NOMO-1 (cell line): ENCODE data around the gene CAPN14.

ENCODE experiments used
- DNase-seq, 2 experiments: peaks; one replicate each; lab custom pipeline; 2025; ENCODE audit not compliant: unreplicated experiment in 2 of 2; lab: John Stamatoyannopoulos, UW

The CAPN14 gene, protein sequence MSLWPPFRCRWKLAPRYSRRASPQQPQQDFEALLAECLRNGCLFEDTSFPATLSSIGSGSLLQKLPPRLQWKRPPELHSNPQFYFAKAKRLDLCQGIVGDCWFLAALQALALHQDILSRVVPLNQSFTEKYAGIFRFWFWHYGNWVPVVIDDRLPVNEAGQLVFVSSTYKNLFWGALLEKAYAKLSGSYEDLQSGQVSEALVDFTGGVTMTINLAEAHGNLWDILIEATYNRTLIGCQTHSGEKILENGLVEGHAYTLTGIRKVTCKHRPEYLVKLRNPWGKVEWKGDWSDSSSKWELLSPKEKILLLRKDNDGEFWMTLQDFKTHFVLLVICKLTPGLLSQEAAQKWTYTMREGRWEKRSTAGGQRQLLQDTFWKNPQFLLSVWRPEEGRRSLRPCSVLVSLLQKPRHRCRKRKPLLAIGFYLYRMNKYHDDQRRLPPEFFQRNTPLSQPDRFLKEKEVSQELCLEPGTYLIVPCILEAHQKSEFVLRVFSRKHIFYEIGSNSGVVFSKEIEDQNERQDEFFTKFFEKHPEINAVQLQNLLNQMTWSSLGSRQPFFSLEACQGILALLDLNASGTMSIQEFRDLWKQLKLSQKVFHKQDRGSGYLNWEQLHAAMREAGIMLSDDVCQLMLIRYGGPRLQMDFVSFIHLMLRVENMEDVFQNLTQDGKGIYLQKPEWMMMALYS

DNA sequence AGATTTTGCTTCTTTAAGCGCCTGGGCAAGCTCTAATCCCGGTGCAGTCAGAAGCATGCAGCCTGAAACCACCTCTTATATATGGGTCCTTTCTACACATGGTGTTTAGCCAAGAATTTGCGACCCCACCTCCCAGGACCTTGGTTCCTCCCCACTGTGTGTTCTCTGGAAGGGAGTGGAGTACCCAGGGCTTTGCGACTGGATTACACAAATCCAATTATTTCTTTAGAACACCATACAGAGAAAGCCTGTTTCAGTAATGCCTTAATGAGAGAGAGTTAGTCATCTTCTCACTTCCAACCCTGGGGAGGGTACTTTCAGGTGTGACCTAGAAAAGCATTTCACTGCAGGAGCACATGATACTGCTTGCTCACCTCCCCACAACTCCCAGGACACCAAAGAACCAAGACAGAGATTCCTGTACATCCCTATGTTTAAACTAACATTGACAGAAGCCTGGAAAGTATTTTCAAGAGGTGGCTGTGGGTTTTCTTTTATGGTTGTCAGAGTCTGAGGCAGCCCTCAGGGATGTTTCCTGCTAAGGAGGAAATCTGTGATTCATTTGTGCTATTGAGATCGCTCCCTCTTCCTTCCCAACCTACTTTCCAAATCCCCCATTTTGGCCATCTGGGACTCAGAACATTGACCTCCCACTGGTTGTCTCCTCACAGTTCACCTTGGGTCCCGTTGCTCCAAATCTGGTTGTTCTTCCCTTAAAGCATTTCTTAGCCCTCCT lies at the start of gene CAPN14:
Gene CAPN14, minus strand, starts transcription at position 51 of the 736 bp plus-strand sequence. CDS start 12,068 bp downstream, outside the sequence.
- DNase-seq, result no peak

DNA sequence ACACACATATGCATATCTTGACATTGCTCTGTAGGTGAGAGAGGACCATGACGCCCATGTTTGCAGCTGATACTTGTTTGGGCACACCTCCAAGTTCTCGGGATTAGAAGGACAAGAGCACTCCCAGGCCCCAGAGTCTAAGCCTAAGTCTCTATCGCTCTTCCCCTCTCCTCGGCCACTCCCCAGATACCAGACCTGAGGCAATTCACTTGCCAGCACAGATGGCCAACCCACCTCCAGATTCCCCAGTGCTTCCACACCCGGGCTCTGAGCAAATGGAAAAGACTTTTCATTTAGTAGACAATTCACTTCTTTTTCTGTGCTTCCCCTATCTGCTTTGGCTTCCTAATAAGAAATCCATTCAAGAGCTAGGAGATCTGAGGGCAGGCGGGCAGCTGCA lies 49.5 kb upstream of the CAPN14 start:
- no peak for DNase-seq

DNA sequence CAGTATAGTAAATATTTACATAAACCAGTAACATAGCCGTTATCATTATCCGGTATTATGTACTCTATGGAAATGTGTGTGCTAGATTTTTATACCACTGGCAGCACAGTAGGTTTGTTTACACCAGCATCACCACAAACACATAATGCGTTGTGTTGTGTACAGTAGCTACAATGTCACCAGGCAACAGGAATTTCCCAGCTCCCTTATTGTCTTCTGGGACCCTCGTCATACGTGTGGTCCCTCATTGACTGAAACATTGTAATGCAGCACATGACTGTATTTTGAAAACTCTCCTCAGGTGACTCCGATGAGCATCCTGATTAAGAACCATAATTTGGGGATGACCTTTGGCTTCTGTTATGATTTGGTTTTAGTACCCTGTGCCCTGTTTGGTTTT lies 47.9 kb upstream of the CAPN14 start:
- DNase-seq, result no peak

DNA sequence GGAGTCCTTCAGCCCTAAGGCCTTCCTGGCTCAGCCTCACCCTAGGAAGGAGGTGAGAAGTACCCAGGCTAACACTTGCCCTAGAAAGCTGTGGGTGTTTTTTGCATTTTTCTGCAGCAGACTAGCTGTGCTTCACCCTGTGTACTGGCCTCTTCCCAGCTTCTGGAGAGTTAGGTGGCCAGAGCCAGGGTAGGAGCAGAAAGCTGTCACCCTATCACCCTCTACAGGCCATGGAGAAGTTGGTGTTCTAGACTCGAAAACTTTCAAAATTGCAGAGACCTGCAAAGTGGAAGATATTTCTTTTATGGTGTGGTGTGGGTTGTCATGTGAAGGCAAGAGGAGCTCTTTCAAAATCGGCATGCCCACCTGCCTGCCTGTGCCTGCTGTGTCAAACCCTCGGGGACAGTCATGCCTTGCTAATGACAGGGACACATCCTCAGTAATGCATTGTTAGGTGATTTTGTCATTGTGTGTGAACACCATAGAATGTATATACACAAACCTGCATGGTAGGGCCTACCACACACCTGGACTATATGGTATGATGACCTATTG lies 46.4 kb upstream of the CAPN14 start:
- DNase-seq, result no peak

DNA sequence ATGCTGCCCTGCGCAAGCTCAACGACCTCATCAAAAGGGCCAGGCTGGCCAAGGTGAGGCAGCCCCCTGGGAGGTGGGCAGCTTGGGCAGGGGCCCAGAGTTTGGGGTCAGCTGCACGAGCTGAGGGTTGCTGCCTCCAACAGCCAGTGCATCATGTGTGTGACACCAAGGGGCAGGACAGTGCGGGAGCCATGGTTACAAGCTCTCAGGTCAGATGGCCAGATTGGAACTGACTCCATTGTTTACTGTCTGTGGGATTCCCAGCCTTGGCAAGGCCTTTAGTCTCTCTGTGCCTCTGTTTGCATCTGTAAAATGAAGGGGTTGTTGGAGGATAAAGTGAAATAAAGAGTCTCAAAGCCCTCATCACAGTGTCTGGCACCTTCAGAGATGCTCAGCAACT lies 43.6 kb upstream of the CAPN14 start:
- DNase-seq, result no peak

- no peak for DNase-seq
Measured at GRCh38 chr2:31259075-31259474, 41.8 kb upstream of the CAPN14 start.

GRCh38 chr2:31258351-31258750 lies 41.0 kb upstream of the CAPN14 start:
- DNase-seq, result no peak

- no peak for DNase-seq
Measured at GRCh38 chr2:31256611-31257382, 39.5 kb upstream of the CAPN14 start.

DNA sequence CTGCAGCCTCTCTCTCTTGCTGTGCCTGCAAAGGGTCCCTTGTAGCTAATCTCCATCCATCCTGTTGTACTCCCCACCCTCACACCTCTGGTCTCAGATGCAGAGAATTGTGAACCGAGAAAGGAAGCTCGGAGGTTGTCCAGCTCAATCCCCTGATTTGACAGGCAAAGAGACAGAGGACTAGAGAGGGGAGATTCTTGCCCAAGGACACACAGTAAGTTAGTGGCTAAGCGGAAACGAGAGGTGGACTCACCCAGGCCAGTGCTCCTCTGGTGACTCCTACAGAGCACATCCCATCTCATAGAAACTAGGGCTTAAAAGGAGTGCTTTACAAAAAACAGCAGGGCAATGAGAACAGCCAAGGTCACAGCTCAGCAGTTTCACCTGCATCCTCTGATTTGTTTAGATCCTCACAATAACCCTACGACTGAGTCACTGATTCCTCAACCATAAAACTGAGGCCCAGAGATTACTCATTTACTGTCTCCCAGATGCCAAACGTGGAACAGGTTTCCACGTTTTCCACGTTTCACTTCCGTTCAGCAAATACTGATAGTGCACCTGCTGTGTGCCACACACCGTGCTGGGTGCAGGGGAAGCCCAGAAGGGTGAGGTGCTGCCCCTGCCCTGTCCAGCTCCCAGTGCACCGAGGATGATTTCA lies 38.7 kb upstream of the CAPN14 start:
- no peak for DNase-seq

DNA sequence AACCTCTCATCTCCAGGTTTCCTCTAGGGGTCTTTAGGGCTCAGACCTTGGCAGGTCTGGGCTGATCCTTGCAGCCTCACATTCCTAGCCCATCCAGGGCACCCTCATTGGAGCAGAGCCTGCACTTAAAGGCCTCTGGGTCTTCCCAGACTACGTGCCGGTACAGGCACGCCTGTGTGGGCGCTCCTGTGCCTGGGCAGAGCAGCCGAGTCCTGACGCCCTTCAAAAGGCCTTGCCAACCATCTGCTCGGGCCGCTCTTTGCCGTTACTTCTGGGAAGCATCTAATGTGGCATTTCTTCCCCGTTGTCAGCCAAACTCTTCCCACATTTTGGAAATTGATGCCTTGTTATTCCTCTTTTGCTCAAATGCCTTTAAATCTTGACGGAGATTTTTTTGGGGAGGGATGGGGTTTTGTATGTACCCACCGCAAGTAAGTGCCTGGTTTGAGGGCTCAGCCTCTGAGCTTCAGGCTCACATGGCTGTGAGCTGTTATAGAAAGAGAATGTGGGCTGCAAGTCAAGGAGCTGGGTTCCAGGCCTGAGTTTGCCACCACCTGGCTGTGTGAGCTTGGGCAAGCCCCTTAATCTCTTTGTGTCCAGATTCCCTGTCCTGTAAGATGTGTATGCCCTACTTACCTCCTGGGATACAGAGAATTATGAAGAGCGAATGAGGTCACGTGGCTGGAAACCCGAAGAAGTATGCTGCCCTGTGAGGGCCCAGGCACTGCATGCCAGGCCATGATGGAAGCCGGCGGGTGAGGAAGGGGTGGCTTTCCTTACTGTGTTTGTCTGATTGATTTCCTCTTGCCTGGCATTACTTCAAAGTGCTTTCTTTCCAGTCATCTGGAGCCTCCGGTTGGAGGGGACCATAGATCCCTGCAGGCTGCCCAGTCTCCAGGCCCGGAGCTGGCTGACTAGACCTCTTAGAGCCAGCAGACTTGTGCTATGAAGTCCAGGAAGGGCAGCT lies 37.2 kb upstream of the CAPN14 start:
- DNase-seq, result no peak

GRCh38 chr2:31253356-31254131 lies 36.2 kb upstream of the CAPN14 start:
- no peak for DNase-seq

DNA sequence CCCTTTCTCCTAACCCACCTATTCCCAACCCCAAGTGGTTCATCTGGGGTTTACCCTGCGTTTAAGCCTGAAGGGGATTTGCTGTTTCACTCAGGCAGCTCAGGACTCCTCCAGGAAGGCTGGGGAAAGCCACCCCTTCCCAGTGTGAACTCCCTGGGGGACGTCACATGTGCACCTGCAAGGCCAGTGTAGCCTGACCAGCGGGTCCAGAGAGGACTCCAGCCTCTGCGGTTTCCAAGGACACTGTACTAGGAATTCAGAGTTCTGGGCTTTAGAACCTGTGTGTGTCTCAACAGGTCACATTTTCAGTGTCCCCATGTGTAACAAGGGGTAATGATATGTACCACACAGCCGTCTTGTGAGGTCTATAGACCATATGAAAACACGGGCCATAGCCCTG lies 34.5 kb upstream of the CAPN14 start:
- DNase-seq, result no peak

GRCh38 chr2:31251018-31251417 lies 33.7 kb upstream of the CAPN14 start:
- DNase-seq, result no peak

DNA sequence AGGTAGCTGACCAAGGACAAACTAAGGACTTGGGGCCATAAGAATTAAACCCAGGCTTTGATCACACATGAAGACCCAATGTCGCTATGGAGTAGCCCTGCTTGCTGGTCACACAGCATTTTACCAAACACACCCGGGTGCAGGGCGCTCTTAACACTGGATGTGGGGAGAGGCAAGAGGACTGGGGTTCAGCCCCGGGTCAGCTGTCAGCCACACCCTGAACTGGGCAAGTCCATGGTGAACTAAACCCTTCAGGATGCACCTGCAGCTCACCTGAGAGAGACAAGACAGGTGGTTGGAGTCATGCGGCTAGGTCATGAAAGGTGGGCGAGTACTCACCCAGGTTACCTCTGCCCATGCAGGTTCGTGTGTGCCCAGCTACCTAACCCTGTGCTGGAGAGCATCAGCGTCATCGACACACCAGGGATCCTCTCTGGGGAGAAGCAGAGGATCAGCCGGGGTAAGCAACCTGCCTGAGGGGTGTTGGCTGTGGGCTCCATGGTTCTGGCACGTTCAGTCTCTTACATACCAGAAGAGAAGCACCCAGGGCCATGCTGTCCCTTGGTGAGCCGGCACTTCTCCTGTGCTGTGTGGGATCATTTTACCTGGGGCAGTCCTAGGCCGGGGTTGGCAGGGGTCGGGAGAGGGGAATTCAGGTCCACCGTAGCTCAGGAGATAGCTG lies 31.8 kb upstream of the CAPN14 start:
- DNase-seq, result no peak

GRCh38 chr2:31248139-31248538 lies 30.8 kb upstream of the CAPN14 start:
- no peak for DNase-seq

GRCh38 chr2:31247711-31248110 lies 30.4 kb upstream of the CAPN14 start:
- DNase-seq, result no peak

DNA sequence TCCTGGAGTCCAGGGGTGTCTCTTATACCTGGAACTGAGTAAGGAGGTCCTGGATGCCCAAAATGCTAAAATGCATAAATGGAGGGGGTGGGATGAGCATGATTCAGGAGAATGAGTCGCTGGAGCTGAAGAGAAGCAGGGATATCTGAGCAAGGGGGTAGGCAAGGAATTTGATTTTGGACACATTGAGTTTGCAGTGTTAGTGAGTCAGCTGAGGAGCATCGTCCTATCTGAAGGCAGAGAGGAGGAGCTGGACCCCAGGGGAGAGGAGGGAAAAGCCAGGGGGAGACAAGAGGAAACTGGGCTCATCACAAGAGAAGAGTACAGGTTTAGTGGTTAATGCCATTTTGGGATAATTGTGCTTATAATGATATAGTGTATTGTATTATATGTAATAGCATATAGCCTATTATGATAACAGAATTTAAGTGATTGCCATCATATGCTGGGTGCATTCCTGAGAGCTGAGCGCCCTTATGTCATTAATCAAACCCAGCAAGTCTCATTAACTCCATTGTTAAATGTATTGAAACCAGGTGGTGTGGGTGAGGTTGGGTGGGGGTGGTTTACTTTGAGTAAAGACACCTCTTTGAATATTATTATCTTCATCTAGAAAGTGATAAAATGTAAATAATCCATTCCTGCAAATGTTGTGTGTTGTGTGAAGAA lies 29.0 kb upstream of the CAPN14 start:
- no peak for DNase-seq
